GM13977 (cell line): ENCODE measurements around the gene CD207.
"Not testable (repeated sequence)": the region's sequence is repeated elsewhere in the genome, so short reads cannot be mapped to it uniquely, and the experiment has no call there.

ENCODE experiments used
- DNase-seq: peaks from one replicate; pipeline ENCODE4 v3.0.0; 2012; ENCODE audit warnings: low spot score
- CTCF ChIP-seq: IDR thresholded peaks from 2 replicates; pipeline ENCODE4 v1.5.1; 2012; ENCODE audit warnings: mild to moderate bottlenecking, control low read depth; ENCODE audit not compliant: insufficient read depth; ENCODE audit errors: extremely low read depth, missing control alignments
- in situ Hi-C: fragments of 300-500 bp; cut with MboI; formaldehyde crosslinking; loops from one replicate; pipeline ENCODE4 v1.12.0; 2022; ENCODE audit warnings: low sequenced_read_pairs, low pct_unique_long_range_greater_than_20kb, mixed read lengths, inconsistent platforms; ENCODE audit not compliant: unreplicated experiment

CD207 gene

GRCh38 chr2:70799706-70800105 lies 35.9 kb downstream of the CD207 start:
- no peak for DNase-seq
- no peak for TF ChIP-seq CTCF
- in situ Hi-C loops, result no loop called here

- DNase-seq, in situ Hi-C loops: not testable (repeated sequence)
These were observed 37.6 kb downstream of the CD207 start for GRCh38 chr2:70797996-70798395.

GRCh38 chr2:70797506-70797905 lies 38.1 kb downstream of the CD207 start:
- TF ChIP-seq CTCF, result no peak
- in situ Hi-C loops, result no loop called here
- no peak for DNase-seq

- no peak for DNase-seq
- in situ Hi-C loops, result no loop called here
- TF ChIP-seq CTCF, result no peak
These were observed 39.4 kb downstream of the CD207 start for GRCh38 chr2:70796262-70796661.

- no peak for DNase-seq
- in situ Hi-C loops, result no loop called here
- TF ChIP-seq CTCF, result no peak
These were observed 40.2 kb downstream of the CD207 start for GRCh38 chr2:70795164-70795995.

- in situ Hi-C loops, result no loop called here
- no peak for TF ChIP-seq CTCF
- DNase-seq, result no peak
These were observed 42.2 kb downstream of the CD207 start for GRCh38 chr2:70793450-70793849.

GRCh38 chr2:70790136-70790828 lies 45.3 kb downstream of the CD207 start, which contains the start of gene FIGLA:
Gene FIGLA (minus strand): TSS chr2:70790643. CDS start chr2:70790638, 5 bp downstream.
- no peak for TF ChIP-seq CTCF
- in situ Hi-C loops, result no loop called here

More at GRCh38 chr2:70790136-70790828, 45.3 kb downstream of the CD207 start, which contains the start of gene FIGLA:
- DNase-seq, result no peak
